H7 (cell line): ENCODE measurements around the gene FOXI1. TPM values are rescaled to one million over a fixed set of nuclear protein-coding genes. Genes with fewer than 3 reads are reported as not detected.
"Not testable (repeated sequence)": the region's sequence is repeated elsewhere in the genome, so short reads cannot be mapped to it uniquely, and the experiment has no call there.

ENCODE experiments used
- DNase-seq: peaks from one replicate; pipeline ENCODE4 v3.0.0; 2012
- H3K27me3 ChIP-seq: 2 replicates; pipeline ENCODE4 v1.6.0; 2011; ENCODE audit warnings: mild to moderate bottlenecking, low read length; ENCODE audit not compliant: control insufficient read depth, insufficient read depth
- H3K36me3 ChIP-seq: replicated peaks from 2 replicates; pipeline ENCODE4 v1.5.1; 2011; ENCODE audit warnings: low read length; ENCODE audit not compliant: control insufficient read depth, insufficient read depth
- H3K4me3 ChIP-seq: 2 replicates; pipeline ENCODE4 v1.5.1; 2011; ENCODE audit warnings: low read depth, mild to moderate bottlenecking, control low read depth, low read length, moderate library complexity; ENCODE audit not compliant: insufficient read depth
- total RNA-seq: library from RNA; depleted of rRNA; stranded (reverse); fragments of >200 nt; shearing (Covaris generic); gene quantifications from 2 replicates; pipeline ENCODE4 v1.2.3, GENCODE V29; 2014

The FOXI1 gene
- total RNA-seq, 1 experiment from 2014 or later, result 0.07 TPM

DNA sequence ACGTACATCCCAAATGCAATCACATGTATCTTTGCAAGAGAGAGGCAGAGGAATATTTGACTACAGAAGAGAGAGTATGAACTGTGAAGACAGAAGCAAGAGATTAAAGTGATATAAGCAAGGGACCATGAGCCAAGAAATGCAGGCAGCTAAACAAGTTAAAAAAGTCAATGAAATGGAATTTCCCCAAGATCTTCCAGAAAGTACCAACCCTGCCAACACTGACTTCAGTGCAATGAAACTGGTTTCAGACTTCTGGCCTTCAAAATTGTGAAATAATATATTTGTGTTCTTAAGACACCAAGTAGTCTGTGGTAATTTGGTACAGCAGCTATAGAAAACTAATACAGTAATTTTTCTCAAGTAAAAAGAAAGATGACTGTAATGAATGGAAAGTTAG is 20.9 kb downstream of the FOXI1 start:
- no peak overlapping the region for H3K4me3 ChIP-seq
- DNase-seq, result no peak
- H3K36me3 ChIP-seq, result no peaks in the 10 kb centered on the region
- H3K27me3 ChIP-seq, result no peaks in the 10 kb centered on the region

DNA sequence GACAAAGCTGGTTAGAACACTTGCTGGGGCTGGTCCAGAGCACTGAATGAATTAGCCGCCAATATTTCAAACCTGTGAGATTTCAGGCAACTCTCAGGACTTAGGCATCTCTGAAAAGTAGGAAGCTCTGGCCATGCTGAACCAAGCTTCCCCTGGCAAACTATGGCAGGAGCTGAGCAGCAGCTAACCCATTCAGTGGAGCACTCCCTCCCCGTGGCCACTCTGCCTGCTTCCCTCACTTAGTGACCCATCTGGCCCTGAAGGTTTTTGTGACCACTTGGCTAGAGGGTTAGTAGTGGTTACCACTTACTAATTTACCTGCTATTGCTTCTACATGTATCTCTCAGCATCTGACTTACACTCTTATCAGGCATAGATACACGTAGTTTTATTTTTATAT is 25.5 kb downstream of the FOXI1 start:
- no peaks in the 10 kb centered on the region for H3K27me3 ChIP-seq
- H3K4me3 ChIP-seq, result no peak overlapping the region
- no peaks in the 10 kb centered on the region for H3K36me3 ChIP-seq
- no peak for DNase-seq

DNA sequence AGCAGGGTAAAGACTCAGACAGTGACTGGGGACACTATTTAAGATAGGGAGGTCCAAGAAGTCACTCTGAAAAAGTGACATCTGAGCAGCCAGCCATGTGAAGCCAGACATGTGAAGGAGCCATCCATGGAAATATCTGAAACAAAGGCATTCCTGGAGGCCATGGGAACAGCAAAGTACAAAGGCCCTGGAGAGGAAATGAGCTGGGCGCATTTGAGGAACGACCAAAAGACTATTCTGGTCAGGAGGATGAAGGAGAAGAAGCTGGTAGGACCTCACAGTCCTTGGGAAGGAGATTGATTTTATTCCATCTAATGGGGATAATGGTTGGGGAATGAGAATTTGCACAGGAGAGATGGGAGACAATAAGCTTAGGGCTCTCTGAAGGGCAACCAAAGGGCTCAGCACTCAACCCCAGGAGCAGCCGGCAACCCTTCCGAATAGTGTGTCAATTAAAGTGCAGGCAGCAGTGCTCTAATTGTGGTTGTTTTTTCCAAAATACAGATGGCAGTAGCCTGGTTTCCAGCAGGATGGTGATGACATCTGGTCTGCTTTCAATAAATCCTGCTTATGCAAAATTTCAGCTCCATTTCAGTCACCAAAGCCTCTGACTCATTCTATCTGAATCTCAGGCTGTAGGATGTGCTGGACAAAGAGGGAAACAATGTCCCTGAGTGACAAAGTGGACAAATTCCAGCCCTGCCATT is 26.7 kb downstream of the FOXI1 start:
- DNase-seq, result no peak
- Histone ChIP-seq H3K27me3 (no peaks in the 10 kb centered on the region), H3K4me3 (no peak overlapping the region), H3K36me3 (no peaks in the 10 kb centered on the region)

GRCh38 chr5:170132976-170133448 is 27.3 kb downstream of the FOXI1 start:
- no peaks in the 10 kb centered on the region for H3K27me3 ChIP-seq
- H3K36me3 ChIP-seq, result no peaks in the 10 kb centered on the region
- no peak for DNase-seq
- H3K4me3 ChIP-seq, result no peak overlapping the region

DNA sequence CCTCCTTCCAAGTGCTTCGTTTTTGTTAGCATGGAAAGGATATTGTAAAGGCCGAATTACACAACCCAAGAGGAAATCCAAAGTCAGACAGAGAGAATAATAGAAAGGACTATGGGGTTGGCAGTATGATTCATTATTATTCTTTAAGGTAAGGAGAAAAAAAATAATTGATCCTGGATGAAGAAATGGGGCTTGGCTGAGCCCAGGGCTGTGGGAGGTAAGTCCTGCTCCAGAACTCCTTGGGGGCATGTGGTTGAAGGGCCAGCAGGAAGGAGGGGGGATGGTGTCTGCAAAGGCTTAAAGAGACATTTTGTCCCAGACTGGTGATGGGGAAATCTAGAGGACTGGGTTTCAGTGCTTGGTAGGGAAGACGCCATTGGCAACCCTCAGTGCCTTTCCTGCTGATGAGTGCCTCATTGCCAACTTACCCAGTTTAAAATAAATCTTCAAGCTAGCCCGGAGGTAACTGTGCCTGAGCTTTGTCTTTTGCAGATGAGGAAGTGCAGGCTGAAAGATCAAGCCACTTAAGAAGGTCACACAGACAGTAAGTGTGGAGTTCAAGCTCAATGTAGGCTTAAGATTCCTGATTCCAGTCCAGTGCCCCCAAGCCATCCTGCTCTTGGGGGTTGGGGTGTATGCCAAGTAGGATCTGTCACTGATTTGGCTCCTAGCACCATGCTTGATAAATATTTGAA is 30.2 kb downstream of the FOXI1 start:
- Histone ChIP-seq H3K4me3 (no peak overlapping the region), H3K36me3 (no peaks in the 10 kb centered on the region), H3K27me3 (no peaks in the 10 kb centered on the region)
- DNase-seq, result no peak

DNA sequence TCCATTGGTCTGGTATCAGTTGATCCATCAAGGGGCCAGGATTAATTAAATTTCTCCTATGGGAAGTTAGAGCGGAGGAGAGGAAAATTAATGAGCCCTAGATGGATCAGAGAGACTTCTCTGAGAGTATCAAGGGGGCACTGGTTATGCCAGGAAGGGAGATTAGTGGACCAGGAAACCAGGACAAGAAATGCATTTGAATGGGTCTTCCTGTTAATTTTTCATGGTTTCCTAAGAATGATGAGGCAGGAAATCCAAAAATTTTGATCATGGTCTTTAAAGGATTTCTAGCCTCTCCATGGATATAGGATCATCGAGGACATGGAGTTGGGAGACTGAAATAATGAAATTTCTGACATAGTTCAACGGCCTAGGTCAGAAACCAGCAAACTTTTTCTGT is 30.8 kb downstream of the FOXI1 start:
- no peak for DNase-seq
- no peaks in the 10 kb centered on the region for H3K36me3 ChIP-seq
- no peaks in the 10 kb centered on the region for H3K27me3 ChIP-seq
- H3K4me3 ChIP-seq, result no peak overlapping the region

GRCh38 chr5:170137694-170138214 is 32.1 kb downstream of the FOXI1 start:
- no peak for DNase-seq
- Histone ChIP-seq H3K36me3 (no peaks in the 10 kb centered on the region), H3K27me3 (no peaks in the 10 kb centered on the region), H3K4me3 (no peak overlapping the region)

- Histone ChIP-seq H3K36me3 (no peaks in the 10 kb centered on the region), H3K27me3 (no peaks in the 10 kb centered on the region)
- no peak for DNase-seq
Observed at GRCh38 chr5:170138273-170138672, 32.6 kb downstream of the FOXI1 start.

GRCh38 chr5:170139786-170140335 is 34.2 kb downstream of the FOXI1 start:
- H3K4me3 ChIP-seq, result no peak overlapping the region
- no peak for DNase-seq
- H3K27me3 ChIP-seq, result no peaks in the 10 kb centered on the region
- no peaks in the 10 kb centered on the region for H3K36me3 ChIP-seq

More at GRCh38 chr5:170138273-170138672, 32.6 kb downstream of the FOXI1 start:
- H3K4me3 ChIP-seq, result no peak overlapping the region

GRCh38 chr5:170141196-170141595 is 35.5 kb downstream of the FOXI1 start:
- H3K27me3 ChIP-seq, H3K4me3 ChIP-seq, H3K36me3 ChIP-seq, DNase-seq: not testable (repeated sequence)

GRCh38 chr5:170141636-170142035 is 35.9 kb downstream of the FOXI1 start:
- DNase-seq, result no peak

DNA sequence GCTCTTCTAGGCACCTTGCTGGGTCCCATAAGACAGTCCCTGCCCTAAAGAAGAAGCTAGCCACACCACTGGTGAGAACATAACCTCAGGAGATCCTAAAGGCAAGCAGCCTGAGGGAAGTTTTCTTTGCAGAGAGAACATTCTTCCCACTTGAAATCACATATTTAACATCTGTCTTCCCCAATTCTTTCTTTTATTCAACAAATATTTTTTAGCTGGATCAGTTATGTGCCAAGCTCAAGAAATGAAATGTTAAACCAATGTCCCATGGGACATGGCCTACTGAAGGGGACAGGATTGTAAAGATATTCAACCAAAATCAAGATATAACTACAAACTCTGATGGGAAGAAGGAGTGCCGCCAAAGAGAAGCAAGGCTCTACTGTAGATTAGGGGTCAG is 36.5 kb downstream of the FOXI1 start:
- Histone ChIP-seq H3K36me3 (no peaks in the 10 kb centered on the region), H3K27me3 (no peaks in the 10 kb centered on the region), H3K4me3 (no peak overlapping the region)
- no peak for DNase-seq

More at GRCh38 chr5:170141636-170142035, 35.9 kb downstream of the FOXI1 start:
- Histone ChIP-seq H3K4me3 (no peak overlapping the region), H3K36me3 (no peaks in the 10 kb centered on the region), H3K27me3 (no peaks in the 10 kb centered on the region)

- no peak for DNase-seq
- H3K27me3 ChIP-seq, result no peaks in the 10 kb centered on the region
- no peak overlapping the region for H3K4me3 ChIP-seq
- H3K36me3 ChIP-seq, result no peaks in the 10 kb centered on the region
Observed at GRCh38 chr5:170143091-170143490, 37.4 kb downstream of the FOXI1 start.

DNA sequence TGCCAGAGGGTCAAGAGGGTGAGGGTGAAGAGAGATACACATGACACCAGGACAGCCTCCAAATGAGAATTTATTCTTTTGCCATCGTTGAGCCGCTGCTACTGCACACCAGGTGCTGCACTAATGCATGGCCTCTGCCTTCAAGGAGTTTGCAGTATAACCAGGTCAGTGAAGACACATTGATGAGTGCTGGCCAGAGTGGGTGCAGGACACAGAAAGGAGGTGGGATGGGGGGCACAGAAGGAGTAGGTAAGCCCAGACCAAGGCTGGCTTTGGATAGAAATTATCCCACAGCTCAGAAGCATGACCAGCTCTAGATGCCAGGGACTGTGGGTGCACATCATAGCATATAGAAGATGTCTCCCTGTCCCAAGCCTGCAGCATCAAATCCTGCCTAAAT is 38.0 kb downstream of the FOXI1 start:
- Histone ChIP-seq H3K4me3 (no peak overlapping the region), H3K27me3 (no peaks in the 10 kb centered on the region), H3K36me3 (no peaks in the 10 kb centered on the region)
- no peak for DNase-seq
